Measurements from ENCODE around the gene SUSD1.

DNA sequence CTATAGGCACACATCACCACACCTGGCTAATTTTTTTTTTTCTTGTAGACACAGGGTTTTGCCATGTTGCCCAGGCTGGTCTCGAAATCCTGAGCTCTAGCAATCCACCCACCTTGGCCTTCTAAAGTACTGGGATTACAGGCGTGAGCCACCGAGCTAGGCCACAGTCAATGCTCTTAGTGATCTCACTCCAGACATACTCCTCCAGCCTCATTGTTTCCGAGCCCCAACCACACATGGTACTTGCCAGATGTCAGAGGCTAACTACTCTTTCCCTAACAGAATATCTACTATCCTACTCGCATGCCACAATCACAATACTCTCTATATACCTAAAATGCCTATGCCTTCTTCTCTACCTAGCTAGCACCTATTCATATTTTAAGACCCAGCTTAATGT, 17.1 kb downstream of the SUSD1 start:
- TF ChIP-seq, protein P1, sequence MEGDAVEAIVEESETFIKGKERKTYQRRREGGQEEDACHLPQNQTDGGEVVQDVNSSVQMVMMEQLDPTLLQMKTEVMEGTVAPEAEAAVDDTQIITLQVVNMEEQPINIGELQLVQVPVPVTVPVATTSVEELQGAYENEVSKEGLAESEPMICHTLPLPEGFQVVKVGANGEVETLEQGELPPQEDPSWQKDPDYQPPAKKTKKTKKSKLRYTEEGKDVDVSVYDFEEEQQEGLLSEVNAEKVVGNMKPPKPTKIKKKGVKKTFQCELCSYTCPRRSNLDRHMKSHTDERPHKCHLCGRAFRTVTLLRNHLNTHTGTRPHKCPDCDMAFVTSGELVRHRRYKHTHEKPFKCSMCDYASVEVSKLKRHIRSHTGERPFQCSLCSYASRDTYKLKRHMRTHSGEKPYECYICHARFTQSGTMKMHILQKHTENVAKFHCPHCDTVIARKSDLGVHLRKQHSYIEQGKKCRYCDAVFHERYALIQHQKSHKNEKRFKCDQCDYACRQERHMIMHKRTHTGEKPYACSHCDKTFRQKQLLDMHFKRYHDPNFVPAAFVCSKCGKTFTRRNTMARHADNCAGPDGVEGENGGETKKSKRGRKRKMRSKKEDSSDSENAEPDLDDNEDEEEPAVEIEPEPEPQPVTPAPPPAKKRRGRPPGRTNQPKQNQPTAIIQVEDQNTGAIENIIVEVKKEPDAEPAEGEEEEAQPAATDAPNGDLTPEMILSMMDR (IDR thresholded peaks at IDR 0.05 in 8 of 11, conservative IDR thresholded peaks at IDR 0.05 in 3 of 11) = no peak
- no peak for TF ChIP-seq POLR2AphosphoS5 (IDR thresholded peaks at IDR 0.05)

All from spleen (tissue), 7 donors.